Head of caudate nucleus (tissue), 42 donors: ENCODE measurements around the gene LRFN2.

Source experiments
- DNase-seq, 42 donors: peaks; one replicate each; pipeline versions ENCODE4 v3.0.0 to v3.0.0-alpha.2; 2020 to 2021; ENCODE audit warnings: mixed read lengths in 7 of 42
- intact Hi-C: fragments of 100-400 bp; cut with DNase I; formaldehyde crosslinking; loops from one replicate; pipeline ENCODE4 v1.15.0; 2022

The LRFN2 gene

DNA sequence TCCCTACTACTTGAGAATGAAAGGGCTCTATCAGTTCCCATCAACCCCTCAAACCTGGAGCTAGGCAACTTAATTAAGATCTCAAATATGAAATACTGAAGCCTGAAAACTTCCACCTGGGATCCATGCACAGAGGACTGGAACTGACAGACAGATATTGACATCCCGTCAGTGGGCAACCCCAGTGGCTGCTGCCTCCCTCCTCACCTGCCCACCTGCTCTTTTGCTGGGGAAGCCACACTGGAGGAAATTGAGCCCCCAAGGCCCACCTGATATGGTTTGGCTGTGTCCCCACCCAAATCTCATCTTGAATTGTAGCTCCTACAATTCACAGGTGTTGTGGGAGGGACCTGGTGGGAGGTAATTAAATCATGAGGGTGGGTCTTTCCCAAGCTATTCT, 192.8 kb downstream of the LRFN2 start:
- peak in 2 of 42 donors; percentile 10 to 17 for DNase-seq
- intact Hi-C loops = no loop called here

DNA sequence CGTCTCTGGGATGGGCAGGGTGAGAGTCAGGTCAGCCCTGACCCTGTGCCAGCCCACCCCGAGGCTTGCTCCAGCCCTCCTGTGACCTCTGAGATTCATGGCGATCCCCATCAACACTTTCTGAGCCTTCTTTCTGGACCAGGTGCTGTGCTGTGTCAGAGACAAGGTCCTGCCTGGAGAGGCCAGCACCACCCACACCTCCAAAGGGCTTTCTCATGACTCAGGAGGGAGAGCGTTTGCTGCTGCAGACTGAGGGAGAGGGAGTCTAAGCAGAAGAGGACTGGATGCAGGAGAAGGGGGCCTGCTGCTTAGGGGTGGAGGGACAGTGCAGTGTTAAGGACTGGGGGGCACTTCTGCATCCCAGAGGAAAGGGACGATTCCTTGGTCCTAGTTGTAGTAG, 193.5 kb downstream of the LRFN2 start:
- intact Hi-C loops = no loop called here
- peak in 2 of 42 donors; percentile 12 to 22 for DNase-seq

DNA sequence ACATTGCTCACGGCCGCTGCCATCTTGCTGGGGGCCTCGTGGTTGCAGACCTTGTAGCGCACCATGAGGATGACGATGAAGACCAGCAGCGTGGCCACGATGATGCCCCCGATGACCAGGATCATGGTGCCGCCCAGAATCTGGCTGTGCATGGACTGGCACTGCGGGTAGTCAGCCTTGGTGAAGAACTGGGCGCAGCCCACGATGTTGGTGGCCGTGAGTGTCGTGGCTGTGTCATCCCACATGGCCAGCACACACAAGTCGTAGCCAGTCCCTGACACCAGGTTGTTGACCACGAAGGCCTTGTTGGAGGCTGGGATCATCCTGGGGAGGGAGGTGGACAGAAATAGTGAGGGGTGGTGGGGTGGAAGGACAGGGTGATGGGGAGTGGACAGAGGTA, 194.6 kb downstream of the LRFN2 start:
- intact Hi-C loops = no loop called here
- peak in 2 of 42 donors; percentile 5 to 27 for DNase-seq

DNA sequence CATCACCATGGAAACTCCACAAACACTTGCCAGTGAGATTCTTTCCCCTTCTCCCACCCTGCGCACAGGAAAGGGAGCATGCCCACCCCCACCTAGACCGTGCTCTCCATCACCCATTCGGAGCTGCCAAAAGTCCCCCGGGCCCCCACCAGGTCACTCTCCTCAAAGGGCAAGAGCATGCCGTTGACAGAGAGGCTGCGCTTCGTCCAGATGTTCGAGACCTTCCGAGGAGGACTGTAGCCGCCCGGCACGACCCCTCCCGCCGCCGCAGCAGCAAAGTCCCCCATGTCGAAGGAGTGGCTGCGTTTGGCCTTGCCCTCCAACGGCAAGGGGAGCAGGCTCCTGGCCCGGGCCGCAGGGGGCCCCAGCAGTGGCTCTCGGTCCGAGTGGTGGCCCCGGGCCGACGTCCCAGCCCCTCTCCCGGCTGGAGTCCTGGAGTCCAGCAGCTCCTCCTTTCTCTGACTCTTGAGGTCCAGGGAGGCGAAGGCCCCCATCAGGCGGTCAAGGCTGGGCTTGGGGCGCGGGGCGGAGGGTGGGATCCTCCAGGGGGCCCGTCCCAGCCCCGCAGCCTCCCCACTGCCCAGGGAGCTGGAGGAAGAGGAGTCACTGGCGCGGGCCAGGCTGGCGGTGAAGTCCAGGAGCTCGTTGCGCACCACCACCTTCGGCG, 195.2 kb downstream of the LRFN2 start:
- intact Hi-C loops = no loop called here

DNA sequence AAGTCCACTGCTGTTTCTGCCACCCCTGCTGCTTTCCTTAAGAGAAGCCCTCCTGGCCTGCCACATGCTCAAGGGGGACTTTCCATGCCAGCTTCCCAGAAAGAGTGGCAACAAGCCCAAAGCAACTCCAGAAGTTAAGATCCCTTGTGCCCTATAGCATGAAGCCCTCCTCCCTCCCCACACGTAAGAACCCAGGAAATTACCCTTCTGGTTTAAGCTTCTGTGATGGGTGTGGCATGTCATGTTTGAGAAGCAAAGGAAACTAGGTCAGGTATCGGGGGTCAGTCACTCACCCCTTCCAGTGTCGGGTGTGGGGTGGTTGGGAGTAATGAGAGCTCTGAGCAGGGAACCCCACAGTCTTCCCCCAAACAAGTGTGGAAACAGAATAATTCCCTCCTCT, 196.1 kb downstream of the LRFN2 start:
- intact Hi-C loops = no loop called here

More for the DNA sequence above, 195.2 kb downstream of the LRFN2 start:
- peak in 3 of 42 donors; percentile 4 to 25 (median 10) for DNase-seq

DNA sequence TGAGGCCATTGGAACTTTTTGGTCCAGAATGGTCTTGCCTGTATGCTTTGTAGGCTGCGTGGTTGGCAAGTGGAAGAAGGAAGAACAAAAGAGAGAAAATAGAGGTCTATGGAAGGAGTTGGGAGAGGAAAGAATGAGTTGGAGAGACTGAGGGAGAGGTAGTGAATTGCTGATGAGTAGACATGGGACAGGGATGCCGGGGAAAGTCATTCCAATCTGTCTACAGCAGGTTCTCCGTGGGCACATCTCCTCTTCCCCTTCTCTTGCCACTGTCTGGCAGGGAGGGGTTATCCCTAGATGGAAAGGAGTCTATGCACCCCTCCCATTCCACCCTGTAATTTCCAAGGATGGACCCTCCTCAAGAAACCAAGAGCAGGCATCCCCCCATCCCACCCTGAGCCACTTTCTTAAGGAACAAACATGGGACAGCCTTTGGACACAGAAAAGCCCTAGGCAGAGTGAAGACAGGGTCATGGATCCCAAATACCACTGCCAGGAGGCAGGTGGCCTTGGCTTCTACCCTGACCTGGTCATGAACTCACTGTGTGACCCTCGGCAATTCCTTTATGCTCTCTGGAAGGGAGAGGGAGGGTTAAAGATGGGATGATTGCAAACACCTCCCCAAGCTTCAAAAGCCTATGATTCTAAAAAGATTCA, 196.9 kb downstream of the LRFN2 start:
- intact Hi-C loops = no loop called here
- peak in 2 of 42 donors; percentile 13 to 16 for DNase-seq

More for the DNA sequence above, 196.1 kb downstream of the LRFN2 start:
- DNase-seq = peak in 2 of 42 donors; percentile 4 to 21

DNA sequence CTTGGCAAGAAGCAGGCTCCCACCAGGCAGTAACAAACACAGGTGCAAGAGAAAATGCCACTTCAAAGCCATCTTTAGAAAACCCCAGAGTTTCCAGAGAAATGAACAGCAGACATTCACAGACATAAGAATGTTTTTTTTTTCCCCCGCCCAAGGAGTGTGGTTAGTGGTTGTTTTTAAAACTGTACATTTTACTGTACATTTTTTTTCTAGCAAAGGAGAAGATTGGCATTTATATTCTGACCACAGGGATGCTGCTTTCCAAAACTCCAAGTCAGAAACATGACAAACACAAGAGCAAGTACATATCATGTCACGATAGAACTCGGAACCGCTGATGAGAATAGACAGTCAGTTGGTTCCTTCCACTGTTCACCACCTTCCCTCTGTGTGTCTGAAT, 197.9 kb downstream of the LRFN2 start:
- peak in 2 of 42 donors; percentile 8 to 15 for DNase-seq
- intact Hi-C loops = no loop called here

DNA sequence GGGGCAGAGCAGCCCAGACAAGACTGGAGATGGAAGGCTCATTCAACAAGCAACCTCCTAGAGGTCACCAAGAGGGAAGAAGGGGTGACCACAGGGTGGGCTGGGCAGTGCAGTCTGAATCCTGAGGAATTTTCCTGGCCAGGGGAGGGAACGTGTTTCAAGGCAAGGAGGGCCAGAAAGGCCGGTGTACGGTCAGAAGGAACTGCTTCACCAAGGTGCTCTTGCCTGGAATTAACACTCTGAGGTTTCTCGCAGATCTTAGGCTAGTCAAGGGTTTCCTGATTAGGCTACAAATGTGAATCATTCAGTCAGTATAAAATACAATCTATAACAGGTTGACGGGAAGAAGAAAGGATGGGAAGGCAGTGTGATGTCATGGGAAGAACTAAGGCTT, 199.3 kb downstream of the LRFN2 start:
- intact Hi-C loops = no loop called here
- DNase-seq = peak in 1 of 42 donors; percentile 18

DNA sequence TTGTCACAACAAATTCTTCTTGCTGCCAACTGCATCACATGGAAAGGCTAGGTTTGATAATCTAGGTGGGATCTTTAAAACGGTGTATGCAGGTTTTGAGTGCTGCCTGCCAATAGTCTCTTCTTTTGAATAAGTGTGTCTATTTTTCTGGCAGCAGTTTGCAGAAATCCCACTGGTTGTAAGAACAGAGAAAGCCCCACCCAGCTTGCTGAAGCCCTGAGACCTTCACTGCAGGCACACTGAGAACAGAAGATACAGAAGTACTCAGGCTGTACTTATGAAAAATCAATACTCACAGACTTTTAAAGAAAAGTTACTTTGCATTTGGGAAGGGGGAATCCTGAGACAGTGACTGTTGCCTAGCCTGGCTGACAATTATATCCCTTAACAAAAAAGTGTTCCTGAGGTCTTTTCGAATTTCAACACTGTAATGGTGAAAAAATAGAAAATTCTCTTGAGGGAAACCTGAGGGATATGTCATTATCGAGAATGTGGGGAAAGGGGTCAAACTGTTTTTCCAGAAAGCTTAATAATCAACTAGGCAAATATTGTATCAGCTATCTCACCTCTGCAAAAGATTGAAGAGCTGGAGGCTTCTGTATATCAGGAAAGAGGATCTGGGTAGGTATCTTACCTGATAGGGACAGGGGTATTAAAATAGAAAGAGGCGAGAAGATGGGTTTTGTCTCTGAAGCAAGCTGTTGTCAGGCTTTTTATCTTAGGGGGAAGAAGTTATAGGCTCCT, 199.9 kb downstream of the LRFN2 start:
- intact Hi-C loops = no loop called here
- DNase-seq = peak in 1 of 42 donors; percentile 1

DNA sequence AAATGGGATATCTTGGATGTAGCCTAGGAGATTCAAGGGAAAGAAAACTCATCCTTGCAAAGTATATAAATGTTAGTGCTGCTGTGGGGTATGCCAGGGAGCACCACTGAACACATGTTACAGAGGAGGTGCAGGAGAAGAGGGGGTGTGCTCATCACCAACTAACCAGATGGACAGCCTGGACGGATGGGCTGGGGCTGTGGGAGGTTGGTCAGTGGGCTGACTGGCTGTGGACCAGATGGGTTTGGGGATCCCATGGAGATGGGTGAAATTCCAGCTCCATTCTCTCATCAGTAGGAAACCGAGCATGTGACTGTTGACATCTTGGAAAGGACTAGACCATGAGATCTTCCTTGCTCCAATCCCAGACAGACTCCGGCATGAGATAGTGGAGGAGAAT, 201.0 kb downstream of the LRFN2 start:
- DNase-seq = peak in 1 of 42 donors; percentile 3
- intact Hi-C loops = no loop called here

DNA sequence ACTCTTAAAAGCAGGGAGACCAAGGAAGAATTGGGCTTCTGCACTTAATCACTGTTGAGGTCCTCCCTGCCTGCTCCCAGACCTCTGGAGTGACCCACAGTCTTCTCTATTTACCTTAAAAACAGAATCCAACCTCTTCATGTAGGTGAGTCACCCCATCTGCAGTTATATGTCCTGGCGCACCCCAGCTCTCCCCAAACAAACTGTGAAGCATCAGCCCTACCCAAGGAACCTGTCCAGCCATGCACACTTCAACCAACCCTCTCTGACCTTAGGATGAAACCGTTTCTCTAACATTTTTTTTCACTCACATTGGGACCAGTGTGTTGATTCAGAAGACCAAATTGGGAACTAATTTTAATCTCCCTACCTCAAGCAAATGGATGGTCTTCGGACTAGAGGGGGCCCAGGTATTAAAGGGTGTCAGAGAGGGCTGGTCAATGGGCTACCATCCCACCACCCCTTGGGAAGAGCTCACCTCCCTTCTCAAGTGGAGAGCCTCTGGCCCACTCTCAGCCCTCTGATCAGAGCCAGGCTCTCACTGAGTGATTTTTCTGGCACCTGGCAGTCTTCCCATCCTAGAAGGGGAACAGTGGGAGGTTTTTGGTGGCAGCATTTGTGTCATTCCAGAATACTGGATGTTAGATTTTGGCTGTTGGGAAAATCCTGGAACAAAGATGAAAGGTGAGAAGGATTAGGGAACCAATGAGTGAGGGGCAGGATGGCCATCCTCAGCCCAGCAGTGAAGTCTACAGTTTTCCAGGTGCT, 203.6 kb downstream of the LRFN2 start:
- intact Hi-C loops = no loop called here
- DNase-seq = peak in 1 of 42 donors; percentile 22

DNA sequence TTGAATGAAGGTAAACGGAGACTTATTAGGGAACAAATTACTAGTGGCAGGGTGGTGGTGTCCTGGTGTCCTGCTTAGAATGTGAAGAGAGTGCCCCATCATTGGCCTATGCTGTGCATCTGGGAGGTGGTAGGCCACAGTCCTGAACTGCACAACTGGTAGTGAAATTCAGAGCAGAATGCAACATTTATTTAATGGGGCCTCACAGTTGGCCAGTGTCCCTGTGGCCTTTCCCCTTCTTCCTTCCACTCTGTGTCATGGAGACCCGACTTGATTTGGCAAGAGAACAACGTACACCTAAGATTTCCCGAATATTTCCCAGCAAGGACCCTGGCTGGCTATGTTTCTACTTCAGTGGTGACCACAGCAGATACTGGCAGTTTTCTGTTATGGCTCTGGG, 206.9 kb downstream of the LRFN2 start:
- DNase-seq = no peak
- intact Hi-C loops = no loop called here

DNA sequence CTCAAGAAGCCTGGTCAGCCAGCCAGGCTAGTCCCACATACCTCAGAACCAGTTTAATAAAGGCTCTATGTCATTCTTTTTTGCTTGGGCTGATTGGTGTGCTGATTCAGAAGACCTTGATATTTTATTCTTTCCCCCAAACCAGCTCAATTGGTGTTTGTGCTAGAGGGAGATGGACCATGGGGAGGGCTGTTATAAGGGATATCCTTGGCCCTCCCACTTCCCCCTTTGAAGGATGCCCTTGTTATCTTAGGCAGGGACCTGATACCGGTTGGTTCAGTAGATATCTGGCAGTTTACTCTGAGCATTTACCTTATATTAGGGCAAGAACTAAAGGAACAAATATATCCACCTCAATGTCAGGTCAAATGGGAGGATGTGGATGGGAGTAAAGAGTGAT, 207.4 kb downstream of the LRFN2 start:
- DNase-seq = no peak
- intact Hi-C loops = no loop called here

DNA sequence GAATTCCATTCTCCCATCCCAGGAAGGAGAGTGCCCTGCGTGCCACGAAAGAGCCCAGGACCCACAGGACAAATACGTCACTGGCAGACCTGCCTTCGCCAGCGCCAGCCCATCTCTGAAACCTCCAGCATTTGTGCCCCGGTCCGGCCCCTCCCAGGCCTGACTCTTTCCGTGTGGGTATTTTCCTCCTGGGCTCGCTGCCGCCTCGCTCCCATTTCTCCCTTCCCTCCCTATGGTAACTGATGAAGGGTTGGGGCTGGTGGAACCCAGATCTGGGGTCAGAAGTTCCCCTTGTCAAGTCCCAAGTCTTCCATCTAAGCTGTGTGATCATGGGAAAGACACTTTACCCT, 208.5 kb downstream of the LRFN2 start:
- intact Hi-C loops = no loop called here

DNA sequence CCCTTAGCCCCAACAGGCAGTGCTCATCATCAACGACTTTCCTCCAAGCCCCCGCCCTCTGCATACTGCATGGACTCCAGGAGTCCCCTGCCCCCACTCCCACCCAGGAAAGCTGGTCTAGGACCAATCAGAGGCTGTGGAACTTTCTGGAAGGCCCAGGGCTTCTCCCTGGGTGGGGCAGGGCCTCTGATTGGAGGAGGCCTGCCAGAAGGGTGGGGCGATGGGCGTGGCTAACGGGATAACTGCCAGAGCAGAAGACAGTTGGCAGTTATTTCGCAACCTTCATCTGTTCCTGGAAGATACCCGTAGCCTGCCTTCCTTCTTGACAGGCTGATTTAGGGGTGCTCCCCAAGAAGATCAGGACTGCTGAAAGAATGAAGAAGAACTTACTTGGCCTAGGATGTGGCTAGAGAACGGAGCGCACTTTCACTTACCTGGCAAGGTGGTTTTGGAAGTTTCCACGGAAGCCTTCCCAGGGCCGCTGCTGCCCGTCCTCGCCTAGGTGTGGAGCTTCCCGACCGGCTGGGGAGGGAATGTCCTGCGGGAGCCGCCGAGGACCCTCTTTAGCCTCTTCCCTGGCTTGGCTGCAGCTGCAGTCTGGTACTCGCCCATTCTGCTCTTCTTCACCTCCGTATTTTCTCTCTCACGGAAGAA, 209.0 kb downstream of the LRFN2 start:
- intact Hi-C loops = no loop called here

More for the DNA sequence above, 208.5 kb downstream of the LRFN2 start:
- no peak for DNase-seq

DNA sequence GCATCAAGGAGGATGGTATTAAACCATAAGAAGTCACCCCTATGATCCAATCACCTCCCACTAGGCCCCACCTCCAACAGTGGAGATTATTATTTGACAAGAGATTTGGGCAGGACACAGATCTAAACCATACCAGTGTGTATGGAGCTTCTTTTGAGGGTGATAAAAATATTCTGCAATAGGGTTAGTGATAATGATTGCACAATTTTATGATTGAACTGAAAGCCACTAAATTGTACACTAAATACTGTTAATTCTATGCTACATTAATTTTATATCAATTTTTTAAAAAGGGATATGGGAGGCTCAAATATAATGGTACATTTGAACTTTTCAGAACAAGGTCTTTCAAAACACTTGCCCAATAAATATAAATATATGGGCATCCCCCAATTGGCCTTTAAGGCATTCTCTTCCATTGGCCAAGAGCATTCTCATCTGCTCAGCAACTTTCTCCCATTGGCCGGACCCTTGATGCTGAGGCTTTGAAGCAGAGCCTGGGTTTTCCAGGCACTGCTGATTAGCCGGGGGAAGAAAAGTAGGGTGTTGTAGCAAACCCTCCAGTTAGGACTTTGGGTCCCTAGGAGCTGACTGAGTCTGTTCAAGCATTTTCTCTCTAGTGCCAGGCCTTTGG, 209.9 kb downstream of the LRFN2 start:
- DNase-seq = no peak
- intact Hi-C loops = no loop called here

More for the DNA sequence above, 209.0 kb downstream of the LRFN2 start:
- DNase-seq = no peak

DNA sequence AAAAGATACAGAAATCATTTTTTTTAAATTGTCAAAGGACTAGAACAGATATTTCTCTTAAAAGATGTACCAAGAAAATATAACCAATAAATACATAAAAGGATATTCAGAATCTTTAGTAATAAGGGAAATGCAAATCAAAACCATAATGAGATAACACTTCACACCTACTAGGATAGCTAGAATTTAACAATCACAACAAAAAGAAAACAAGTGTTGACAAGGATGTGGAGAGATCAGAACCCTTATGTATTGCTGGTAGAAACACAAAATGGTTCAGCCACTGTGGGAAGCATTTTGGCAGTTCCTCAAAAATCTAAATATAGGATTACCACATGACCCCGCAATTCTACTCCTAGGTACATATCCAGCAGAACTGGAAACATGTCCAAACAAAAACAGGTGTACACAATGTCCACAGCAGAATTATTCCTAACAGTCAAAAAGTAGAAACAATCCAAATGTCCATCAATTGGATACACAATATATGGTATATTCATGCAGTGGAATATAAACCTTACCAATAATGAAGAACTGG, 211.0 kb downstream of the LRFN2 start:
- intact Hi-C loops = no loop called here
- no peak for DNase-seq

DNA sequence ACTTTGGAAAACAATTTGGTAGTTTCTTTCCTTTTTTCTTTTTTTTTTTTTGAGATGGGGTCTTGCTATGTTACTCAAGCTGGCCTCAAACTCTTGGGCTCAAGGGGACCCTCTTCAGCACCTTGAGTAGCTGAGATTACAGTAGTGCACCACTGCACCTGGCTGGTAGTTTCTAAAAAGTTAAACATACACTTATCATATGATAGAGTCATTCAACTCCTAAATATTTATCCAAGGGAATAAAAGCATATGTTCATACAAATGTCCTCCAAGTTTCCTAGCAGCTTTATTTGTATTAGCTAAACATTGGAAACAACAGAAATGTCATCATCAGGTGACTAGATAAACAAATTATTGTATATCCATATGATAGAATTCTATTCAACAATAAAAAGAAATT, 213.9 kb downstream of the LRFN2 start:
- intact Hi-C loops = no loop called here
- no peak for DNase-seq
